Spleen (tissue), 7 donors: ENCODE data around the gene RASSF3.

Experiments used
- POLR2A ChIP-seq, 3 donors: fragments of 450-650 bp; IDR thresholded peaks; one replicate each; pipeline ENCODE4 v1.5.1; 2017; ENCODE audit warnings: antibody characterized with exemption in 3 of 3, mild to moderate bottlenecking in 1 of 3
- POLR2AphosphoS5 ChIP-seq, 3 donors: sonication (generic); formaldehyde crosslinking; IDR thresholded peaks; one replicate each; pipeline ENCODE4 v1.5.1; 2017; ENCODE audit warnings: antibody characterized with exemption in 3 of 3
- TF ChIP-seq, protein P1 (sequence below), 11 experiments: fragments of 200-600 bp in 7 of 11; fragments of 450-650 bp in 4 of 11; sonication (generic) in 4 of 11; IDR thresholded peaks in 8 of 11; conservative IDR thresholded peaks in 3 of 11; 1 replicate in 7 of 11; 2 replicates in 4 of 11; pipeline versions ENCODE4 v1.4.0 to v1.8.0; 2016 to 2021; ENCODE audit warnings: antibody characterized with exemption in 11 of 11, inconsistent platforms in 4 of 11, mild to moderate bottlenecking in 1 of 11
- donor health status: DM: no; HTN: no; CAD: no; lungs with moderate emphysema.
- donor health status: DM: no; HTN: no; CAD: no.
- donor health status: DM: no; HTN: no; CAD: no.

DNA sequence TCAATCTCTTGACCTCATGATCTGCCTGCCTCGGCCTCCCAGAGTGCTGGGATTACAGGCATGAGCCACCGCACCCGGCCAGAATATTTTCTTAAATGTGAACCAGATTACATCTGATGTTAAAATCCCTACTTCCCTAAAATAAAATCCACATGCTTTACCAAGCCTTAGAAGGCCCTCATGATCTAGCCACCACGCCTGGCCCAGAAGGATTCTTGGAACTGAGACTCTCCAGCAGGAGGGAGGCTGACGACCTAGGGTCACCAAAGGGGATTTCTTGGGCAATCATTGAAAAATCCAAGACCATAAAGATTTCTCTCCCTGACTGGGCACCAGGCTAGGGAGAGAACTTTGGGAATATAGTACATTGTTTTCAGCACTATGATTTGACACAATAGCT is 25.2 kb upstream of the RASSF3 start:
- no peak for TF ChIP-seq POLR2AphosphoS5 (IDR thresholded peaks at IDR 0.05)
- TF ChIP-seq, protein P1, sequence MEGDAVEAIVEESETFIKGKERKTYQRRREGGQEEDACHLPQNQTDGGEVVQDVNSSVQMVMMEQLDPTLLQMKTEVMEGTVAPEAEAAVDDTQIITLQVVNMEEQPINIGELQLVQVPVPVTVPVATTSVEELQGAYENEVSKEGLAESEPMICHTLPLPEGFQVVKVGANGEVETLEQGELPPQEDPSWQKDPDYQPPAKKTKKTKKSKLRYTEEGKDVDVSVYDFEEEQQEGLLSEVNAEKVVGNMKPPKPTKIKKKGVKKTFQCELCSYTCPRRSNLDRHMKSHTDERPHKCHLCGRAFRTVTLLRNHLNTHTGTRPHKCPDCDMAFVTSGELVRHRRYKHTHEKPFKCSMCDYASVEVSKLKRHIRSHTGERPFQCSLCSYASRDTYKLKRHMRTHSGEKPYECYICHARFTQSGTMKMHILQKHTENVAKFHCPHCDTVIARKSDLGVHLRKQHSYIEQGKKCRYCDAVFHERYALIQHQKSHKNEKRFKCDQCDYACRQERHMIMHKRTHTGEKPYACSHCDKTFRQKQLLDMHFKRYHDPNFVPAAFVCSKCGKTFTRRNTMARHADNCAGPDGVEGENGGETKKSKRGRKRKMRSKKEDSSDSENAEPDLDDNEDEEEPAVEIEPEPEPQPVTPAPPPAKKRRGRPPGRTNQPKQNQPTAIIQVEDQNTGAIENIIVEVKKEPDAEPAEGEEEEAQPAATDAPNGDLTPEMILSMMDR (IDR thresholded peaks at IDR 0.05 in 8 of 11, conservative IDR thresholded peaks at IDR 0.05 in 3 of 11), result no peak
- TF ChIP-seq POLR2A (IDR thresholded peaks at IDR 0.05), result no peak
